GM21360 (cell line): ENCODE data around the gene GAS7.

ENCODE experiments used
- ATAC-seq: cut with Tn5 transposase; IDR thresholded peaks from one replicate; pipeline ENCODE4 v1.9.1; 2021; ENCODE audit warnings: mild to moderate bottlenecking, moderate library complexity; ENCODE audit not compliant: unreplicated experiment

Gene GAS7

GRCh38 chr17:10172778-10173177, 25.6 kb downstream of the GAS7 start:
- ATAC-seq = no peak

GRCh38 chr17:10172241-10172741, 26.1 kb downstream of the GAS7 start:
- ATAC-seq = peak; percentile 51

- ATAC-seq = peak; percentile 34
These were observed 26.8 kb downstream of the GAS7 start for GRCh38 chr17:10171581-10171981.

GRCh38 chr17:10171122-10171571, 27.3 kb downstream of the GAS7 start:
- no peak for ATAC-seq

GRCh38 chr17:10170233-10170632, 28.2 kb downstream of the GAS7 start:
- ATAC-seq = no peak

GRCh38 chr17:10169290-10169689, 29.1 kb downstream of the GAS7 start:
- ATAC-seq = no peak

- no peak for ATAC-seq
These were observed 32.0 kb downstream of the GAS7 start for GRCh38 chr17:10166176-10166935.

GRCh38 chr17:10162096-10162495, 36.3 kb downstream of the GAS7 start:
- ATAC-seq = peak; percentile 65

- no peak for ATAC-seq
These were observed 37.0 kb downstream of the GAS7 start for GRCh38 chr17:10161386-10161785.

- ATAC-seq = peak; percentile 48
These were observed 41.3 kb downstream of the GAS7 start for GRCh38 chr17:10156948-10157607.

- ATAC-seq = no peak
These were observed 41.8 kb downstream of the GAS7 start for GRCh38 chr17:10156599-10156947.

- ATAC-seq = no peak
These were observed 42.4 kb downstream of the GAS7 start for GRCh38 chr17:10156077-10156435.

- no peak for ATAC-seq
These were observed 42.9 kb downstream of the GAS7 start for GRCh38 chr17:10155371-10156076.

- ATAC-seq = no peak
These were observed 46.5 kb downstream of the GAS7 start for GRCh38 chr17:10151667-10152496.

GRCh38 chr17:10149573-10150399, 48.6 kb downstream of the GAS7 start:
- ATAC-seq = no peak

- no peak for ATAC-seq
These were observed 50.5 kb downstream of the GAS7 start for GRCh38 chr17:10147761-10148415.

GRCh38 chr17:10147040-10147439, 51.4 kb downstream of the GAS7 start:
- ATAC-seq = no peak

- no peak for ATAC-seq
These were observed 53.4 kb downstream of the GAS7 start for GRCh38 chr17:10144982-10145381.

- no peak for ATAC-seq
These were observed 54.0 kb downstream of the GAS7 start for GRCh38 chr17:10144456-10144855.
